Kidney capillary endothelial cell (primary cell): ENCODE measurements around the gene MAD1L1.

Source experiments
- DNase-seq: peaks from one replicate; pipeline ENCODE4 v3.0.0-alpha.2; 2018; ENCODE audit warnings: low spot score

The MAD1L1 gene

GRCh38 chr7:2102375-2102723, 130.4 kb downstream of the MAD1L1 start:
- DNase-seq: no peak

DNA sequence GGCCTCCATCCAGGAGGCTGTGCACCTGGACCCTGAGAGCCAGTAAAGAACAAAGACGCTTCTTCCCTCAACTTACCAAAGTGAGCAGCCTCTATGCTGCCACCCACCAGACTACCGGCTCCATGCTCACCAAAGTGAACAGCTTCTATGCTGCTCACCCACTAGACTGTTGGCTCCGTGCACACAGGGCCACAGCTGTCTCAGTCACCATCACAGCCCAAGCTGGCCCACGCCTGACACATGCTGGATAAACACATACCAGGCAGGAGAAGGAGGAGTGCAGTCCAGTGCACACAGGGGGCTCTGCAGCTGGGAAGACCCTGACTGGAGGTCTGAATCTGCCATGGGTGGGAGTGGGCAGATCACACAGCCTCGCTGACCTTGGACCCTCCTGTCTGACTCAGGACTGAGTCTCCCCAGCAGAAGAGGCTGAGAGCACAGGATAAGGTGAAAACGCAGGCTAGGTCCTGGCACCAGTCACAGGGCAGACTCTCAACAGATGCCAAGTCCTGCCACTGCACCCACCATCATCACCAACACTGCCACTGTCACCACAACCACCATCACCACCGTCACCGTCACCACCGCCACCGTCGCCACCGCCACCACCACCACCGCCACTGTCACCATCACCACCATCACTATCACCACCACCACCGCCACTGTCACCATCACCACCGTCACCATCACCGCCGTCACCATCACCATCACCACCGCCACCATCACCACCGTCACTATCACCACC, 130.9 kb downstream of the MAD1L1 start:
- no peak for DNase-seq

DNA sequence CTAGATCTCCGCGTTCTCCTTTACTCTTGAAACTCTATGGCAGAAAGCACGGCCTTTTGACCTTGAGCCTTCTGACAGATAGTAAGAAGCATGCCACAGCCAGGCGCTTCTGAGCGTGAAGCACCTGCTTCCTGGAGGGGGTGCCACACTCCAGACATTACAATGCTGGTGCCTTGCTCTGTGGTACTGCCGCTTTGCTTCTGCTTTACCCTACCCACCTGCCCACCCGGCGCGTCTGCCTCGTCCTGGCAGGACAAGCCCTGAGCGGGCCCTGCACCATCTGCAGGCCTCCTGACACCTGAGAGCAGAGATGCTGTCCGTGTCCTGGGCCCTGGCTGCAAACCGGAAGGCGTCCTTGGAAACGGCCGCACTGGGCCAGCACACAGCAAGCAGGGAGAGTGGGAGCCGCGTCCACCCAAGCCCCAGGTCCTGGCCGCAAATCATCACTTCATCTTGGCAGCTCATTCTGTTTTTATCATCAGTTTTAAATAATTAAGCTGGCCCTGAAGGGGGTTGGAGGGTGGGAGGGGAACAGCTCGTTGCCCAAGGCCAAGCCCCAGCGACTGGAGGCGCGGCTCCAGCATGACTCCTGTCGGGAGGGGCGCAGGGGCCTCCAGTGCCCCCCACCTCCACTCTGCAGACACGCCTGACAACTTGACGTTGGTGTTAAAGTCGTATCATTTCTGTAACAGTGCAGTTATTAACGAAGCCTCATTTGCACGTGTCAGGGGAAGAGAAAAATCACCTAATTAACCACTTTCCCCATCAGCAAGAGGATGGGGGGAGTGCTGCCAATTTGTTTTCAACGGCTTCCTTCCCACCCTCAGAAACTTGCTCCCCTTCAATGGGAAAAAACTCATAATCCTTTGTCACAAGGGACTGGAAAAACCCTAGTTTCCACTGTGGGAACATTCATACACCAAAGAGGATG, 132.2 kb downstream of the MAD1L1 start:
- DNase-seq: no peak

- DNase-seq: no peak
Measured at GRCh38 chr7:2099048-2099957, 133.4 kb downstream of the MAD1L1 start.

DNA sequence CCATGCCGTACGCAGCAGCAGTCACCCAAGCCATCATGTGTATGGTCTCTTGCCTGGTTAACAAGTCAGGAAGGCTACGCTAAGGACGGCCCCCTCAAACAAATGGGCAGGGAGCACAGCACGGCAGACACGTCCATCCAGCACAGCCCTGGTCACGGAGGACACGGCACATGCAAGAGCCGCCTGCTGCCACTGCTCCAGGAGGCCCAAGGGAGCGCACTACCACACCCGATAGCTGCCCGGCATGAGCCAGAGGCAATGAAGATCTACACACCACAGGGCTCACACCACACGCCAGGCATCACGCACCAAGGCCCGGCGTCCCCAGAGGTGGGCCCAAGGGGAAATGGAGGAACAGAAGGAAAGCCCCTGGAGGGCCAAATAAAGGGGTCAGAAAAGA, 134.2 kb downstream of the MAD1L1 start:
- no peak for DNase-seq

DNA sequence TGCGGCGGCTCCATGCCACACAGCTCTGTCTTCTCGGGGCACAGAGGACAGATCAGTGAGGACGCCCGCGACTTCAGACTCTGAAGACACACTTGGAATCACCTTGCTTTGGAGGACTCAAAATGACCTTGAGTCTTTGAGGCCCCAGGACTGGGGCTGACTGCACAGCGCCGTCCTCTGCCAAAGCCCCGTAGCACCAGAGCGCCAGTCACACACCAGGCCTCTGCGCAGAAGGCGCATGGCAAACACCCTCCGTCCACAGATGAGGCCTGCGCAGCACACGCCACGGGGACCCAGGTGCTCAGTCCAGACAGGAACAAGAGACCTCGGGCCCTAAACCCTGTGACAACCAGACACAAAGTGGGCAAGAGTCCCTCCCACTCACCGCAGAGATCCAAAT, 134.7 kb downstream of the MAD1L1 start:
- no peak for DNase-seq

DNA sequence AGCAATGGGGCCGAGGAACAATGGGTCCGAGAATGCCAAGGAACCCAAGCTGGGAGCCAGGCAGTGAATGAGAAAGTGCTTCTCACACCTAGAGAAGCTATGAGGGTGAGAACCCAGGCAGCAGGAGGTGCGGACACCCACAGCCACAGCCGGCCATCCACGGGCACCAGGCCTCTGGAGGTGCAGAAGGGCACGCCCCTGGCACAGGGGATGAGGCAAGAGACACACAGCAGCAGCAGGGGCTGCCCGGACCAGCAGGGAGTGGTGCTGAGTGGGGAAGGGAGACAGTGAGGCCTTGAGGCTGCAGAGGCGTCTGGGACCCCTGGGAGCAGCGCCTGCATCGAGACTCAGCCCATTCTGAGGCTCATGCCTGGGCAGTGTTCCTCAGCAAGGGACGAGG, 135.3 kb downstream of the MAD1L1 start:
- DNase-seq: no peak

- DNase-seq: no peak
Measured at GRCh38 chr7:2096692-2097387, 135.9 kb downstream of the MAD1L1 start.

- DNase-seq: no peak
Measured at GRCh38 chr7:2095436-2095835, 137.3 kb downstream of the MAD1L1 start.

- no peak for DNase-seq
Measured at GRCh38 chr7:2094454-2095045, 138.2 kb downstream of the MAD1L1 start.

DNA sequence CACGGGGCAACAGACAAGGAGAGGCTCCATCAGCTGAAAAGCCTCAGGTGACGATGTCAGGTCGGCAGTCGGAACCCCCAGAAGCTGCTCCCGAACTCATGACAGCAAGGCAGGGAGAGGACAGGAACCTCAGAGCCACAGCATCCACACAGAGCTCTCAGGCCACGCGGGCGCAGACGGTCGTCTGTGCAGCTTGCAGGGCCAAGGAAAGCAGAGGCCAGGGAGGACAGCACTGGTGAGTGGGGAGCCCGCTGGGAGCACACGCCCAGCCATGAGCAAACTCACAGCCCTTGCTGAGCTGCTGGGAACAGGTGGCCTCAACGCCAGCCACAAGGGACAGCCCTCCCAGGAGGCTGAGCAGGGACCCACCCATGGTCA, 138.9 kb downstream of the MAD1L1 start:
- no peak for DNase-seq

GRCh38 chr7:2093215-2093842, 139.4 kb downstream of the MAD1L1 start:
- no peak for DNase-seq

- no peak for DNase-seq
Measured at GRCh38 chr7:2092279-2092678, 140.5 kb downstream of the MAD1L1 start.

GRCh38 chr7:2090526-2091520, 141.9 kb downstream of the MAD1L1 start:
- DNase-seq: no peak

GRCh38 chr7:2088801-2089200, 143.9 kb downstream of the MAD1L1 start:
- DNase-seq: no peak

DNA sequence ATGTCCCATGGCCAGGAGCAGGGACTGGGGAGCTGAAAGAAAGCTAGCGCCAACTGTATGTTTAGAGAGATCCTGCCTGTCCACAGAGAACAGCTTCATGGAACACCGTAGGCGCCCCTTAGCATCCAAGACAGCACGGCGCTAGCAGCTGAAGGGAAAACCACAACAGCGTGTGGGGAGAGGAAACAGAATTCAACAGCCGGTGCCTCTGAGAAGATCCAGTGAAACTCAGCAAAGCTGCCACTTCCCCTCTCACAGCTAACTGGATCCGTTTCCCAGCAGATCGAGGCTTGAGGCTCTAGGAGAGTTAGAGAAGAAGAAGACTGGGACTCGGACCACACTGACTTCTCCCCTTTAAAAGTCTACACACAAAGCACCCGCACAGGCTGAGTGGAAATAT, 145.0 kb downstream of the MAD1L1 start:
- no peak for DNase-seq

GRCh38 chr7:2086229-2086628, 146.5 kb downstream of the MAD1L1 start:
- DNase-seq: no peak

DNA sequence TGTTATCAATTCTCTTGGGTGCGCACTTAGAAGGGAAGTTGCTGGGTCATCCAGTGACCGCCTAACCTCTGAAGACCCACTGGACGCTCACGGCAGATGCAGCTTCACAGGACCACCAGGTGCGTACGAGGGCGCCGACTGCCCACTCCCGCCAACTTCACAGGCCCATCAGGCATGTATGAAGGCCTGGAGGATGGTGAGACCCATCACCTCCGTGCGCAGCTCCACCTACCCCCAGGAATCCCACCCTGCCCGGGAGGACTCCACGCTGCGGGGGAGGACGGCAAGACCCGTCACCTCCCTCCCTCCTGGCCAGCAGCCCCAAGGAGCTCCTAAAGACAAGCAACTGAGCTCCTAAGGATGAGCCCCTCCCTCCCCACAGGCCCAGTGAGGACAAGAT, 146.9 kb downstream of the MAD1L1 start:
- DNase-seq: no peak

GRCh38 chr7:2084781-2085505, 147.8 kb downstream of the MAD1L1 start:
- DNase-seq: no peak
